Esophagus mucosa (tissue), 1 donor: ENCODE measurements around the gene ARF1. TPM values are rescaled to one million over a fixed set of nuclear protein-coding genes. Genes with fewer than 3 reads are reported as not detected.

Experiments
- ATAC-seq: fragments of 200-7000 bp; cut with Tn5 transposase; one replicate; pipeline ENCODE4 v1.9.1; 2020
- total RNA-seq: library from RNA; stranded (reverse); gene quantifications from one replicate; pipeline ENCODE4 v1.2.4, GENCODE V29; 2023
- donor health status: DM: yes; HTN: yes; CAD: no.

ARF1 gene
- total RNA-seq, 1 donor from 2014 or later = 273 TPM

- no peak for ATAC-seq
These were observed 10.5 kb upstream of the ARF1 start for GRCh38 chr1:228071839-228072657.

- no peak for ATAC-seq
These were observed 9.9 kb upstream of the ARF1 start for GRCh38 chr1:228072658-228073043.

- ATAC-seq = no peak
These were observed 9.2 kb upstream of the ARF1 start for GRCh38 chr1:228073061-228073856.

GRCh38 chr1:228073857-228074545 is 8.5 kb upstream of the ARF1 start:
- ATAC-seq = no peak

- no peak for ATAC-seq
These were observed 7.4 kb upstream of the ARF1 start for GRCh38 chr1:228074954-228075730.

GRCh38 chr1:228075801-228076271 is 6.7 kb upstream of the ARF1 start:
- ATAC-seq = no peak

- no peak for ATAC-seq
These were observed 5.6 kb upstream of the ARF1 start for GRCh38 chr1:228076796-228077430.

- no peak for ATAC-seq
These were observed 4.8 kb upstream of the ARF1 start for GRCh38 chr1:228077565-228078330.

GRCh38 chr1:228079013-228079412 is 3.5 kb upstream of the ARF1 start:
- no peak for ATAC-seq

- no peak for ATAC-seq
These were observed 2.8 kb upstream of the ARF1 start for GRCh38 chr1:228079601-228080263.

- no peak for ATAC-seq
These were observed 1.4 kb upstream of the ARF1 start for GRCh38 chr1:228081144-228081543.

GRCh38 chr1:228081578-228082213 is 812 bp upstream of the ARF1 start:
- peak; percentile 9 for ATAC-seq

- ATAC-seq = peak; percentile 20
These were observed 686 bp downstream of the ARF1 start for GRCh38 chr1:228082918-228083870.

GRCh38 chr1:228083871-228084278 is 1.4 kb downstream of the ARF1 start:
- no peak for ATAC-seq

- peak; percentile 20 for ATAC-seq
These were observed 1.8 kb downstream of the ARF1 start for GRCh38 chr1:228084325-228084724.

- ATAC-seq = no peak
These were observed 2.3 kb downstream of the ARF1 start for GRCh38 chr1:228084797-228085196.

GRCh38 chr1:228085287-228085951 is 2.9 kb downstream of the ARF1 start:
- ATAC-seq = no peak

- ATAC-seq = peak; percentile 50
These were observed 5.3 kb downstream of the ARF1 start for GRCh38 chr1:228087771-228088251.
